ENCODE results near the gene ZC3HAV1. TPM values are rescaled to one million over a fixed set of nuclear protein-coding genes. Genes with fewer than 3 reads are reported as not detected.

Gene ZC3HAV1
- total and polyA plus RNA-seq, 9 of the 15 experiments (the other 6 are each of a cell fraction or from before 2014, with no cell fraction given), result 11.9 to 40.5 (median 23.9) TPM

DNA sequence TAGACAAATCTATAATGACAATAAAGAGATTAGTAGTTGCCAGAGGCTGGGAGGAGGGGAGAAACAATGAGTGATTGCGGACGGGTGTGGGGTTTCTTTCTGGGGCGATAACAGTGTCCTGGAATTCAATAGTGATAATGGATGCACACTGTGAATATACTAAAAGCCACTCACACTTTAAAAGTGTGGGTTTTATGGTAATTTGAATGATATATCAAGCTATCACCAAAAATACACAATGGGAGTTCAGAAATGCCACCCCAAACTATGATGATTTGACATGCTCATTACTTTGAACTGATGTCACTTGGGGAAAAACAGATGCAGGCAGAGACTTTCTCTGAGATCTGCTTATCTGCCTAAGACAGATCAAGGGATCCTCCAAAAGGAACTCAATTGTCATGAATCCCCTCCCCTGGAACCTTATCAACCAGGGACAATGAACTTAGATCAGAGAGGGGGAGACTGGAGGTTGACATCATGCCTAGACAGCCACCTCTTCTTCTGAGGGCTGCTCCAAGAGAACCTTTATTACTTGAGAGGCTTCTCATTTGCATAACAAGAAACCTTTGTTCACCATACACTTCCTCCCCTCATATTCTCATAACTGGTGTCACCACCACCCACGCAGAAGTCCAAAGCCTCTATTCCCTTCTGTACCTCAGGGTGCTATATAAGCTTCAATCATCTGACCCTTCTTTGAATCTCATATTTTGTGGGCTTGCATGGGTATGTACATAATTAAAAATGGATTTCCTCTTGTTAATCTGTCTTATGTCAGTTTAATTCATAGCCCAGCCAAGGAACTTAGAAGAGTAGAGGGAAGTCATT, 14.8 kb upstream of the ZC3HAV1 start (continued):
- TF ChIP-seq, protein P1, sequence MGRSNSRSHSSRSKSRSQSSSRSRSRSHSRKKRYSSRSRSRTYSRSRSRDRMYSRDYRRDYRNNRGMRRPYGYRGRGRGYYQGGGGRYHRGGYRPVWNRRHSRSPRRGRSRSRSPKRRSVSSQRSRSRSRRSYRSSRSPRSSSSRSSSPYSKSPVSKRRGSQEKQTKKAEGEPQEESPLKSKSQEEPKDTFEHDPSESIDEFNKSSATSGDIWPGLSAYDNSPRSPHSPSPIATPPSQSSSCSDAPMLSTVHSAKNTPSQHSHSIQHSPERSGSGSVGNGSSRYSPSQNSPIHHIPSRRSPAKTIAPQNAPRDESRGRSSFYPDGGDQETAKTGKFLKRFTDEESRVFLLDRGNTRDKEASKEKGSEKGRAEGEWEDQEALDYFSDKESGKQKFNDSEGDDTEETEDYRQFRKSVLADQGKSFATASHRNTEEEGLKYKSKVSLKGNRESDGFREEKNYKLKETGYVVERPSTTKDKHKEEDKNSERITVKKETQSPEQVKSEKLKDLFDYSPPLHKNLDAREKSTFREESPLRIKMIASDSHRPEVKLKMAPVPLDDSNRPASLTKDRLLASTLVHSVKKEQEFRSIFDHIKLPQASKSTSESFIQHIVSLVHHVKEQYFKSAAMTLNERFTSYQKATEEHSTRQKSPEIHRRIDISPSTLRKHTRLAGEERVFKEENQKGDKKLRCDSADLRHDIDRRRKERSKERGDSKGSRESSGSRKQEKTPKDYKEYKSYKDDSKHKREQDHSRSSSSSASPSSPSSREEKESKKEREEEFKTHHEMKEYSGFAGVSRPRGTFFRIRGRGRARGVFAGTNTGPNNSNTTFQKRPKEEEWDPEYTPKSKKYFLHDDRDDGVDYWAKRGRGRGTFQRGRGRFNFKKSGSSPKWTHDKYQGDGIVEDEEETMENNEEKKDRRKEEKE (IDR thresholded peaks at IDR 0.05; ENCODE audit: borderline replicate concordance in 1 of 2, control insufficient read depth in 1 of 2, low read depth in 2 of 2, low read length in 1 of 2), result 0 out of 4 replicates have a peak, but pooled peaks of 1 of the 2 experiments have one; percentile 68
- TF ChIP-seq PHF8 (IDR thresholded peaks at IDR 0.05; ENCODE audit: borderline replicate concordance, low read length) (no peak), HSF4 (CRISPR knock-in tag; IDR thresholded peaks at IDR 0.05; ENCODE audit: borderline replicate concordance) (no peak), RB1 (IDR thresholded peaks at IDR 0.05; ENCODE audit: low read depth) (peak; percentile 52; the same call in 1 of the 2 replicates), SMAD2 (IDR thresholded peaks at IDR 0.05; ENCODE audit: low read depth, low read length) (no peak), ZFPM2 (CRISPR knock-in tag; IDR thresholded peaks at IDR 0.05) (no peak), ZNF224 (CRISPR knock-in tag; IDR thresholded peaks at IDR 0.05) (no peak), ZNF436 (CRISPR knock-in tag; IDR thresholded peaks at IDR 0.05) (0 out of 2 replicates have a peak, but pooled peaks have one; percentile 17), XRCC5 (IDR thresholded peaks at IDR 0.05; ENCODE audit: low read depth, low read length) (0 out of 2 replicates have a peak, but pooled peaks have one; percentile 50), PURB (CRISPR knock-in tag; IDR thresholded peaks at IDR 0.05; ENCODE audit: low read depth) (no peak), NFRKB (IDR thresholded peaks at IDR 0.05; ENCODE audit: low read depth) (no peak), SMAD3 (CRISPR knock-in tag; conservative IDR thresholded peaks at IDR 0.05) (peak; percentile 3; the same call in 1 of the 2 replicates), FOS (IDR thresholded peaks at IDR 0.05; ENCODE audit: extremely low read depth, insufficient read length) (no peak)
- TF ChIP-seq, protein P2, sequence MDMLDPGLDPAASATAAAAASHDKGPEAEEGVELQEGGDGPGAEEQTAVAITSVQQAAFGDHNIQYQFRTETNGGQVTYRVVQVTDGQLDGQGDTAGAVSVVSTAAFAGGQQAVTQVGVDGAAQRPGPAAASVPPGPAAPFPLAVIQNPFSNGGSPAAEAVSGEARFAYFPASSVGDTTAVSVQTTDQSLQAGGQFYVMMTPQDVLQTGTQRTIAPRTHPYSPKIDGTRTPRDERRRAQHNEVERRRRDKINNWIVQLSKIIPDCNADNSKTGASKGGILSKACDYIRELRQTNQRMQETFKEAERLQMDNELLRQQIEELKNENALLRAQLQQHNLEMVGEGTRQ (CRISPR knock-in tag; IDR thresholded peaks at IDR 0.05), result no peak
- TF ChIP-seq, protein P3, sequence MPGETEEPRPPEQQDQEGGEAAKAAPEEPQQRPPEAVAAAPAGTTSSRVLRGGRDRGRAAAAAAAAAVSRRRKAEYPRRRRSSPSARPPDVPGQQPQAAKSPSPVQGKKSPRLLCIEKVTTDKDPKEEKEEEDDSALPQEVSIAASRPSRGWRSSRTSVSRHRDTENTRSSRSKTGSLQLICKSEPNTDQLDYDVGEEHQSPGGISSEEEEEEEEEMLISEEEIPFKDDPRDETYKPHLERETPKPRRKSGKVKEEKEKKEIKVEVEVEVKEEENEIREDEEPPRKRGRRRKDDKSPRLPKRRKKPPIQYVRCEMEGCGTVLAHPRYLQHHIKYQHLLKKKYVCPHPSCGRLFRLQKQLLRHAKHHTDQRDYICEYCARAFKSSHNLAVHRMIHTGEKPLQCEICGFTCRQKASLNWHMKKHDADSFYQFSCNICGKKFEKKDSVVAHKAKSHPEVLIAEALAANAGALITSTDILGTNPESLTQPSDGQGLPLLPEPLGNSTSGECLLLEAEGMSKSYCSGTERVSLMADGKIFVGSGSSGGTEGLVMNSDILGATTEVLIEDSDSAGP (CRISPR knock-in tag; IDR thresholded peaks at IDR 0.05), result no peak
- TF ChIP-seq, protein P4, sequence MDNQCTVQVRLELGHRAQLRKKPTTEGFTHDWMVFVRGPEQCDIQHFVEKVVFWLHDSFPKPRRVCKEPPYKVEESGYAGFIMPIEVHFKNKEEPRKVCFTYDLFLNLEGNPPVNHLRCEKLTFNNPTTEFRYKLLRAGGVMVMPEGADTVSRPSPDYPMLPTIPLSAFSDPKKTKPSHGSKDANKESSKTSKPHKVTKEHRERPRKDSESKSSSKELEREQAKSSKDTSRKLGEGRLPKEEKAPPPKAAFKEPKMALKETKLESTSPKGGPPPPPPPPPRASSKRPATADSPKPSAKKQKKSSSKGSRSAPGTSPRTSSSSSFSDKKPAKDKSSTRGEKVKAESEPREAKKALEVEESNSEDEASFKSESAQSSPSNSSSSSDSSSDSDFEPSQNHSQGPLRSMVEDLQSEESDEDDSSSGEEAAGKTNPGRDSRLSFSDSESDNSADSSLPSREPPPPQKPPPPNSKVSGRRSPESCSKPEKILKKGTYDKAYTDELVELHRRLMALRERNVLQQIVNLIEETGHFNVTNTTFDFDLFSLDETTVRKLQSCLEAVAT (IDR thresholded peaks at IDR 0.05), result peak; percentile 23 to 99; a peak in 3 of 4 replicates
- TF ChIP-seq, protein P5, sequence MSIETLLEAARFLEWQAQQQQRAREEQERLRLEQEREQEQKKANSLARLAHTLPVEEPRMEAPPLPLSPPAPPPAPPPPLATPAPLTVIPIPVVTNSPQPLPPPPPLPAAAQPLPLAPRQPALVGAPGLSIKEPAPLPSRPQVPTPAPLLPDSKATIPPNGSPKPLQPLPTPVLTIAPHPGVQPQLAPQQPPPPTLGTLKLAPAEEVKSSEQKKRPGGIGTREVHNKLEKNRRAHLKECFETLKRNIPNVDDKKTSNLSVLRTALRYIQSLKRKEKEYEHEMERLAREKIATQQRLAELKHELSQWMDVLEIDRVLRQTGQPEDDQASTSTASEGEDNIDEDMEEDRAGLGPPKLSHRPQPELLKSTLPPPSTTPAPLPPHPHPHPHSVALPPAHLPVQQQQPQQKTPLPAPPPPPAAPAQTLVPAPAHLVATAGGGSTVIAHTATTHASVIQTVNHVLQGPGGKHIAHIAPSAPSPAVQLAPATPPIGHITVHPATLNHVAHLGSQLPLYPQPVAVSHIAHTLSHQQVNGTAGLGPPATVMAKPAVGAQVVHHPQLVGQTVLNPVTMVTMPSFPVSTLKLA (conservative IDR thresholded peaks at IDR 0.05), result peak; percentile 44 to 84; a peak in 2 of 4 replicates

Measured in K562 (cell line).